ENCODE data around the gene UEVLD.

The UEVLD gene

DNA sequence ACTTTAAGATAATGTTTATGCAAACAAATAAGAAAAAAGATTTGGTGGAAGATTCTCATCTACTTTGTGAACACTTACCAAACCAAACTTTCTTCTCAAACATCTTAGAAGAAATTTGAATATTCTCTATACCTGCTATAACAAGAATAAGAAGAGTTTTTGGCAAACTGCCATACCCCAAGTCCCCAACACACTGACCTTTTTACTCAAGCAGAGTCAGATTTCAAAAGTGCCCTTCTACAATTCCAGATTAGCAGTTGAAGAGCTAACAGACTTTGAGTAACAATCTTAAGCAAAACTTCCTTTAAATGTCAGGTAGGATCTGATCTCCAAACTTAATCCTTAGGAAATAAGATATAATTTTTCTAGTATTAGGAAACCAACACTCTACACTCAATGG lies 95.6 kb downstream of the UEVLD start:
- DNase-seq (ENCODE audit: low read depth in 2 of 2), result no peak
- no peak overlapping the region for H3K4me3 ChIP-seq (replicated peaks in 1 of 2; ENCODE audit: low read depth in 2 of 2, low read length in 2 of 2)
- TF ChIP-seq, protein P1, sequence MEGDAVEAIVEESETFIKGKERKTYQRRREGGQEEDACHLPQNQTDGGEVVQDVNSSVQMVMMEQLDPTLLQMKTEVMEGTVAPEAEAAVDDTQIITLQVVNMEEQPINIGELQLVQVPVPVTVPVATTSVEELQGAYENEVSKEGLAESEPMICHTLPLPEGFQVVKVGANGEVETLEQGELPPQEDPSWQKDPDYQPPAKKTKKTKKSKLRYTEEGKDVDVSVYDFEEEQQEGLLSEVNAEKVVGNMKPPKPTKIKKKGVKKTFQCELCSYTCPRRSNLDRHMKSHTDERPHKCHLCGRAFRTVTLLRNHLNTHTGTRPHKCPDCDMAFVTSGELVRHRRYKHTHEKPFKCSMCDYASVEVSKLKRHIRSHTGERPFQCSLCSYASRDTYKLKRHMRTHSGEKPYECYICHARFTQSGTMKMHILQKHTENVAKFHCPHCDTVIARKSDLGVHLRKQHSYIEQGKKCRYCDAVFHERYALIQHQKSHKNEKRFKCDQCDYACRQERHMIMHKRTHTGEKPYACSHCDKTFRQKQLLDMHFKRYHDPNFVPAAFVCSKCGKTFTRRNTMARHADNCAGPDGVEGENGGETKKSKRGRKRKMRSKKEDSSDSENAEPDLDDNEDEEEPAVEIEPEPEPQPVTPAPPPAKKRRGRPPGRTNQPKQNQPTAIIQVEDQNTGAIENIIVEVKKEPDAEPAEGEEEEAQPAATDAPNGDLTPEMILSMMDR (IDR thresholded peaks at IDR 0.05; ENCODE audit: low read depth, low read length), result no peak

- no peak overlapping the region for H3K4me3 ChIP-seq (replicated peaks in 1 of 2; ENCODE audit: low read depth in 2 of 2, low read length in 2 of 2)
- TF ChIP-seq, protein P1 (IDR thresholded peaks at IDR 0.05; ENCODE audit: low read depth, low read length), result no peak
- DNase-seq (ENCODE audit: low read depth in 2 of 2), result peak in 1 of 2 donors; percentile 10
Observed at GRCh38 chr11:18491924-18492323, 96.6 kb downstream of the UEVLD start.

GRCh38 chr11:18490736-18491485 lies 97.6 kb downstream of the UEVLD start:
- H3K4me3 ChIP-seq (replicated peaks in 1 of 2; ENCODE audit: low read depth in 2 of 2, low read length in 2 of 2), result no peak overlapping the region
- DNase-seq (ENCODE audit: low read depth in 2 of 2), result no peak
- TF ChIP-seq, protein P1 (IDR thresholded peaks at IDR 0.05; ENCODE audit: low read depth, low read length), result no peak

DNA sequence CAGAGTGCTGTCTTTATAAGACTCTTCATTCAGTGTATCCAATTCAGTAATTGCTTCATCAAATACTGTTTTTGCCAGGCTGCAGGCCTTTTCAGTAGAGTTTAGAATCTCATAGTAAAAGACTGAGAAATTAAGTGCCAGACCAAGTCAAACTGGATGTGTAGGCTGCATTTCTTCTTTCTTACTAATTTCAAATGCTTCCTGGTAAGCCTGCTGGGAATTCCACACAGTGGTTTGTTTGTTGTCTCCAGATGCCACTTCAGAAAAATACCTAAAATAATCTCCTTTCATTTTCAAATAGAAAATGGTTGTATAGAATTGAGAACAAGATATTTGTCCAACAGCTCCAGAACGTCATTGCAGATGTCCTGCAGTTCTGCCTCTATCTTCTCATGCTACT lies 98.2 kb downstream of the UEVLD start:
- DNase-seq (ENCODE audit: low read depth in 2 of 2), result peak in 1 of 2 donors; percentile 16
- TF ChIP-seq, protein P1 (IDR thresholded peaks at IDR 0.05; ENCODE audit: low read depth, low read length), result no peak
- no peak overlapping the region for H3K4me3 ChIP-seq (replicated peaks in 1 of 2; ENCODE audit: low read depth in 2 of 2, low read length in 2 of 2)

DNA sequence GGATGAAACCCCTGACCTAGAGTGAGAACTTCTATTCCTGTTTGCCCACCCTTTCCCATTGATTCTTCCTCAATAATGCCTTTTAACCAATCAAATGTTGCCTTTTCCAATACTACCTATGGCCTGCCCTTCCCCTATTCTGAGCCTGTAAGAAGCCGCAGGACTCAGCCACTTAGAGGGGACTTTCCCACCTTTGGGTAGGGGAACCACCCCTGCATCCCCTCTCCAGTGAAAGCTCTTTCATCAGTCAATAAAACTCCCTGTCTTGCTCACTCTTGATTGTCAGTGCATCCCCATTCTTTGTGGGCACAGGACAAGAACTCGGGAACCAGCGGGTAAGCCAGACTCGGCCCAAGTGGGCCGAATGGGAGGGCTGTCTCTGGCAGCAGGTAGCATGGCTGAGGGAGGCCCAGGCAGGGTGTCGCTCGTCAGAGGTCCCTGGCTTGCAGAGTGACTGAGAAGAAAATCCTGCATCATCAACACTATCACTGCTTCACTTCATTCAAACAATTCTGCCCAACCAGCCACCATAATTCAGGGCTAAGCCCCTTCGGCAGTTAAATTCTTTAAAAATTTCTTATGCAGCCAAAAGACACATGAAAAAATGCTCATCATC lies 102.5 kb downstream of the UEVLD start:
- DNase-seq (ENCODE audit: low read depth in 2 of 2), result no peak
- TF ChIP-seq, protein P1 (IDR thresholded peaks at IDR 0.05; ENCODE audit: low read depth, low read length), result no peak
- no peak overlapping the region for H3K4me3 ChIP-seq (replicated peaks in 1 of 2; ENCODE audit: low read depth in 2 of 2, low read length in 2 of 2)

All from cardiac fibroblast (primary cell).